ENCODE results near the gene EPHA2.

DNA sequence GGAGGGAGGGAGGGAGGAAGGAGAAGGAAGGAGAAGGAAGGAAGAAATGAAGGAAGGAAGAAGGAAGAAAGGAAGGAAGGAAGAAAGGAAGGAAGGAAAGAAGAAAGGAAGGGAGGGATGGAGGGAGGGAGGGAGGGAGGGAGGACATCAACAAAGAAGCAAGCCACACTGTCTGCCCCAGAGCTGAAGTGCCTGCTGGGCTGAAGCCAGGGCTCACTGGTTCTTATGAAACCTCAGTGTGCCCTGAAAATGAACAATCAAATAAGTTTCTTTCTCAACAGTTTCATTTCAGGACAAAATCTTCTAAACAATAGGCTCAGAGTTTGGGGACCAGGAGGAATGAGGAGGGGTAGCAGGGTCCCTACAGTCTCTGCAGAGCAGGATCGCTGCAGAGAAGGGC, 35.4 kb upstream of the EPHA2 start:
- TF ChIP-seq, protein P1, sequence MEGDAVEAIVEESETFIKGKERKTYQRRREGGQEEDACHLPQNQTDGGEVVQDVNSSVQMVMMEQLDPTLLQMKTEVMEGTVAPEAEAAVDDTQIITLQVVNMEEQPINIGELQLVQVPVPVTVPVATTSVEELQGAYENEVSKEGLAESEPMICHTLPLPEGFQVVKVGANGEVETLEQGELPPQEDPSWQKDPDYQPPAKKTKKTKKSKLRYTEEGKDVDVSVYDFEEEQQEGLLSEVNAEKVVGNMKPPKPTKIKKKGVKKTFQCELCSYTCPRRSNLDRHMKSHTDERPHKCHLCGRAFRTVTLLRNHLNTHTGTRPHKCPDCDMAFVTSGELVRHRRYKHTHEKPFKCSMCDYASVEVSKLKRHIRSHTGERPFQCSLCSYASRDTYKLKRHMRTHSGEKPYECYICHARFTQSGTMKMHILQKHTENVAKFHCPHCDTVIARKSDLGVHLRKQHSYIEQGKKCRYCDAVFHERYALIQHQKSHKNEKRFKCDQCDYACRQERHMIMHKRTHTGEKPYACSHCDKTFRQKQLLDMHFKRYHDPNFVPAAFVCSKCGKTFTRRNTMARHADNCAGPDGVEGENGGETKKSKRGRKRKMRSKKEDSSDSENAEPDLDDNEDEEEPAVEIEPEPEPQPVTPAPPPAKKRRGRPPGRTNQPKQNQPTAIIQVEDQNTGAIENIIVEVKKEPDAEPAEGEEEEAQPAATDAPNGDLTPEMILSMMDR (IDR thresholded peaks at IDR 0.05), result no peak
- TF ChIP-seq SIN3A (IDR thresholded peaks at IDR 0.05; ENCODE audit: borderline replicate concordance, insufficient read depth, low read depth, low read length) (no peak), POLR2AphosphoS5 (IDR thresholded peaks at IDR 0.05; ENCODE audit: low read depth, low read length) (no peak), REST (IDR thresholded peaks at IDR 0.05; ENCODE audit: insufficient read depth in 1 of 2, low read depth in 2 of 2, low read length in 1 of 2) (no peak)
